ENCODE measurements around the gene RASGRF1. TPM values are rescaled to one million over a fixed set of nuclear protein-coding genes. Genes with fewer than 3 reads are reported as not detected.
A peak's percentile ranks its signal among the peaks of the same experiment; 100 is the strongest.
"Not testable (repeated sequence)": the region's sequence is repeated elsewhere in the genome, so short reads cannot be mapped to it uniquely, and the experiment has no call there.

The RASGRF1 gene
- total RNA-seq, 8 experiments from 2014 or later = 0.38 to 2.3 (median 0.60) TPM; not detected in 1

GRCh38 chr15:79117442-79118204 lies 27.0 kb upstream of the RASGRF1 start:
- no peak for ATAC-seq (replicated peaks in 6 of 8)
- Histone ChIP-seq H3K4me1 (replicated peaks in 1 of 2) (no peaks in the 10 kb centered on the region), H3K27ac (no peak overlapping the region), H3K4me3 (no peak overlapping the region)
- 0 to 90% (median 64%) methylated on average over 1 to 2 of the region's 3 CpGs; no CpG with 5 or more reads in 4 of the 10 experiments for WGBS, 10 experiments
- in situ Hi-C loops (cut with MboI; ENCODE audit: low pct_unique_long_range_greater_than_20kb in 2 of 9, low sequenced_read_pairs in 9 of 9, unreplicated experiment in 9 of 9) = no loop called here

GRCh38 chr15:79116771-79117170 lies 26.2 kb upstream of the RASGRF1 start:
- ATAC-seq (replicated peaks in 6 of 8) = no peak
- no peak overlapping the region for H3K4me3 ChIP-seq
- in situ Hi-C loops (cut with MboI; ENCODE audit: low pct_unique_long_range_greater_than_20kb in 2 of 9, low sequenced_read_pairs in 9 of 9, unreplicated experiment in 9 of 9) = no loop called here
- no peaks in the 10 kb centered on the region for H3K4me1 ChIP-seq (replicated peaks in 1 of 2)
- WGBS, 10 experiments = 75 to 100% (median 83%) methylated on average over 1 to 3 of the region's 4 CpGs; no CpG with 5 or more reads in 5 of the 10 experiments
- no peak overlapping the region for H3K27ac ChIP-seq

DNA sequence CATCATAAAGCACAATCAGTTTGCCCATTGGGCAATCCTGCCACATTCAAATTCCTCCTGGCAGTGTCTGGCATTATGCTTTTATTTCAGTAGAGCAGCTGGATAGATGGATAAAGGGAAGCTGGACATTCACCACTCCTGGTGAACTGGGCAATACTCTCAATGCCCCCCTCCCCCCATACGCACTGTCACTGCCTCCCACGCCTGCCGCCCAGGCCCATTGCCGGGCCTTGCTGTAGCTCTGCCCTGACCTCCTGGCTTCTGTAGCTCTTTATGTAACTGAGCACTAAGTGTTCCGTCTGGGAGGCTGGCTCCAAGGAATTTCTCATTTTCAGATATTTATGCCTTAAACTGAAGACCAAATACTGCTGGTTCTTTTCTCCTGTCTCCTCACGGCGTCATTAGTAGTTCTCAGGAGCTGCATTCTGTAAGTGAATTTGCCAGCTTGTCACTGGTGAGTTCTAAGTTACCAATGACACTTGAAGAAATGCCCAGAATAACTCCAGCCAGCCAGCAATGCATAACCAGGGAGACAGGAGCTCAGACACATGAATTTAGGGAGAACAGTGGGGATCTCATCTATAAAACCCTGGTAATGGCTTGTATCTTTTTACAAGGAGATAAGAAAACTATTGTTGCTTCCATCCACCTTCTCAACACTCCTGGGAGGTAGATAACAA lies 25.5 kb upstream of the RASGRF1 start:
- 20 to 82% (median 69%) methylated on average over 2 to 7 of the region's 7 CpGs; no CpG with 5 or more reads in 5 of the 10 experiments for WGBS, 10 experiments
- in situ Hi-C loops (cut with MboI; ENCODE audit: low pct_unique_long_range_greater_than_20kb in 2 of 9, low sequenced_read_pairs in 9 of 9, unreplicated experiment in 9 of 9) = no loop called here
- ATAC-seq (replicated peaks in 6 of 8) = peak in 2 of 8 experiments; percentile 20 to 41
- no peak overlapping the region for H3K27ac ChIP-seq
- H3K4me1 ChIP-seq (replicated peaks in 1 of 2) = no peaks in the 10 kb centered on the region
- H3K4me3 ChIP-seq = no peak overlapping the region

DNA sequence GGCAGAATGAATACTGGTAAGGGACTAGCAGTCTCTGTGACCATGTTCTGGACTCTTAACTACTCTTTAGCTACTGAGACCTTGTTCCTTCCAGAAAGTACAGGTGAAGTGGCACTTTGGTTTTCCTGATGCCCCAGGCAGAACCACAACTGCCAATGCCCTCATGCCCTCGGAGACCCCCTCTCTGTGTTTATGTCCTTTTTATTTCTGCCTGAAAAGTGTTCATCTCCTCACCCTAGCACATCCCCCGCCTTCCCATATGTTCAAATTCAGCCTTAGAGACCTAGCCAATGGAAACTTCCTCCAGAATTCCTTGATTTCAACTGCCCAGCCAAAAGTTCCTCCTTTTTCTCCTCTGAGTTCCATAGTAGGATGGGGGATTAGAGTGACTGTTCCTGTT lies 23.3 kb upstream of the RASGRF1 start:
- no peaks in the 10 kb centered on the region for H3K4me1 ChIP-seq (replicated peaks in 1 of 2)
- no peak overlapping the region for H3K27ac ChIP-seq
- in situ Hi-C loops (cut with MboI; ENCODE audit: low pct_unique_long_range_greater_than_20kb in 2 of 9, low sequenced_read_pairs in 9 of 9, unreplicated experiment in 9 of 9) = no loop called here
- WGBS, 10 experiments = 0 to 89% (median 28%) methylated on average over 1 to 2 of the region's 2 CpGs; no CpG with 5 or more reads in 1 of the 10 experiments
- no peak for ATAC-seq (replicated peaks in 6 of 8)
- H3K4me3 ChIP-seq = no peak overlapping the region

DNA sequence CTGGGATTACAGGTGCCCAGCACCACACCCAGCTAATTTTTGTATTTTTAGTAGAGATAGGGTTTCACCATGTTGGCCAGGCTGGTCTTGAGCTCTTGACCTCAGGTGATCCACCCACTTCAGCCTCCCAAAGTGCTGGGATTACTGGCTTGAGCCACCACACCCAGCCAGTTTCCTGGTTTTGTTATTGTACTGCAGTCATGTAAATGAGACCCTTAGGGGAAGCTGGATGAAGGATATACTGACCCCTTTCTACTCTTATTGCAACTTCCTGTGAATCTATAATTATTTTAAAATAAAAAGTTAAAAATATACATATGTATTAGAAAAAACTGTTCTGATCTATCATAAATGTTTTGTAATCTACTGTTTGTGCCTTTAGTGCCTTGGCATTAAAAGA lies 20.8 kb upstream of the RASGRF1 start:
- H3K27ac ChIP-seq; ATAC-seq (replicated peaks in 6 of 8); H3K4me3 ChIP-seq; in situ Hi-C loops (cut with MboI; ENCODE audit: low pct_unique_long_range_greater_than_20kb in 2 of 9, low sequenced_read_pairs in 9 of 9, unreplicated experiment in 9 of 9); H3K4me1 ChIP-seq (replicated peaks in 1 of 2): not testable (repeated sequence)

DNA sequence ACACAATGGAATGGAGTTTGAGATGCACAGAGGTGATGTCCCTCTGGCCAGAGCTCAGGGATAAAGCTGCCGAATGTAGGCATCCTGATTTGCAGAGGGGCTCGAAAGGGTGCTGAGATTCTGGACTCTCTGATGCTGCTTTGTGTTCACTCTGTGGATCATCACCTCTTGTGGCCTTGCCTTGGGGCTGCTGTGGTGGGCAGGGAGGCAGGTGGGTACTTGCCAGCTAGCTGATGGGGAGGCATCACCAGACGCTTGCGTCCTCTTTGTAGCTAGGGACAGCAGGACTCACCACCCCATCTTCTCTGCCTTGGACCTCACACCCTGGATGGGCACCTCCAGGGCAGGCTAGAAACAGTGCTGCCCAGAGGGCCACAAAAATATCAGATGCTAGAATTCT lies 14.6 kb upstream of the RASGRF1 start:
- 50 to 100% (median 87%) methylated on average over 2 to 3 of the region's 4 CpGs; no CpG with 5 or more reads in 6 of the 10 experiments for WGBS, 10 experiments
- no peaks in the 10 kb centered on the region for H3K4me1 ChIP-seq (replicated peaks in 1 of 2)
- no peak overlapping the region for H3K4me3 ChIP-seq
- in situ Hi-C loops (cut with MboI; ENCODE audit: low pct_unique_long_range_greater_than_20kb in 2 of 9, low sequenced_read_pairs in 9 of 9, unreplicated experiment in 9 of 9) = no loop called here
- no peak overlapping the region for H3K27ac ChIP-seq
- ATAC-seq (replicated peaks in 6 of 8) = no peak

DNA sequence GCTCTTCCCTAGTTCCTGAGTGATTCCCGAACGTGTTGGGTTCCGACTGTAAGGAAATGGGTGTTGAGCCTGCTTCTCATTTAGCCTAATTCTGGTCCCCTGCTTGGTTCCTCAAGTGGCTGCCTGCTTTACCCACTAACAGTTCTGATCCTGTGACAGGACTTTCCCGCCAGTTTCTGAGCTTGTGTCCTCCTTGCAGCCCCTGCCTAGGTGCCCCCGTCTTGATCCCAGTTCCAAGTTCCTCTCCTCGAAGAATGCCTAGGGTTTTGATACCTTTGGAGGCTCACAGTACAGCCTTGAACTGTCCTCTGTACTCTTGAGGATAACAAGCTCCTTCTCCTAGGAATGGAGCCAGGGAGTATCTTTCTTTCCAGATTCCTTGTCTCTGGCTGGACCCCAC lies 12.0 kb upstream of the RASGRF1 start:
- in situ Hi-C loops (cut with MboI; ENCODE audit: low pct_unique_long_range_greater_than_20kb in 2 of 9, low sequenced_read_pairs in 9 of 9, unreplicated experiment in 9 of 9) = no loop called here
- WGBS, 10 experiments = 17 to 89% (median 80%) methylated on average over 1 to 6 of the region's 6 CpGs; no CpG with 5 or more reads in 5 of the 10 experiments
- no peaks in the 10 kb centered on the region for H3K4me1 ChIP-seq (replicated peaks in 1 of 2)
- H3K27ac ChIP-seq = no peak overlapping the region
- no peak overlapping the region for H3K4me3 ChIP-seq
- no peak for ATAC-seq (replicated peaks in 6 of 8)

DNA sequence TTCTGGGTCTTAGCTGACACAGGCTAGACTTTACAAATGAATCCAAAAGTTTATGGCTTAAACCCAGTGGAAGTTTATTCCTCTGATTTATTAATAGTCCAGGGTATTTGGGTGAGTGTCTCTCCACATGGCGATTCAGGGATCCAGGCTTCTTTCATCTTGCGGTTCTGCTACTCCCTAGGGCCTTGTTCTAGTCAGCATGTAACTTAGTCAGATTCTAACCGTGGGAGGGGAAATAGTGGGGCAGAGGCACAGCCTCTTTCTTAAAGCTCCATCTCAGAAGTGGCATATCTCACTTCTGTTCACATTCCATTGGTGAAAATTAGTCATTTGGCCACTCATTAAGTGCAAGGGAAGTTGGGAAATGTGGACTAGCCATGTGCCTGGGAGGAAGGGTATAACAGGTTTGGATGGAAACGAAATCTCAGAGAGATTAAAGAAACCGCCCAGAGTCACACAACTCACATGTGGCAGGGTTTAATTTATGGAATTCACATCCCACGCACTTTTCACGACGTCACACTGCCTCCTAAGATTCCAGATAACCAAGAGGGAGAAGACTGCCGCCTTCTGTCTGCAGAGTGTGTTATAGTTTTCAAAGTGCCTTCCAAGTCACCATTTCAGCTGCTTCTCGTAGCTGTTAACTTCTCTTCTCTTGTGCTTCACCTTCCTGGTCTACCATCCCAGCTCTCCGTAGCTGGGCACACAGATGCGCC lies 11.4 kb upstream of the RASGRF1 start:
- in situ Hi-C loops (cut with MboI; ENCODE audit: low pct_unique_long_range_greater_than_20kb in 2 of 9, low sequenced_read_pairs in 9 of 9, unreplicated experiment in 9 of 9) = no loop called here
- H3K4me1 ChIP-seq (replicated peaks in 1 of 2) = no peaks in the 10 kb centered on the region
- WGBS, 10 experiments = 18 to 86% (median 55%) methylated on average over 1 to 12 of the region's 12 CpGs; no CpG with 5 or more reads in 1 of the 10 experiments
- H3K27ac ChIP-seq = no peak overlapping the region
- H3K4me3 ChIP-seq = no peak overlapping the region
- no peak for ATAC-seq (replicated peaks in 6 of 8)

DNA sequence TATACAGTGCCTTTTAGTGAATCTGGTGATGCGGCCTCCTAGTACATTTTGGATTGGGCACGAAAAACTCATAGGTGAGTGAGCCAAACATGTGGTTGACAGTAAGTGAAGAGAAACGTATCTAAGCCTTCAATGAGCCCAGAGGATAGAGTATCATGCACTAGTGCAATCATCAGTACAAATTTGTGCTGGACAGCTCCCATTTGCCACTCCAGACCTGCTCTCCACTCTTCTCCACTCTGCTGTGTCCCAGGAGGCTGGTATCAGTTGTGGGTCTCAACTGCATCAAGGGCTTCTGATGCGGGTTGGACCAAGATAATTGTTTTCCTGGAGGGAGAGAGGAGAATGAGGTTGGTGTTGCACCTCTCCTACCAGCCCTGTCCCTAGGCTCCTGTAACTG lies 9.1 kb upstream of the RASGRF1 start:
- ATAC-seq (replicated peaks in 6 of 8) = peak in 2 of 8 experiments; percentile 32 to 43
- 20 to 79% (median 63%) methylated on average over 1 to 4 of the region's 4 CpGs; no CpG with 5 or more reads in 2 of the 10 experiments for WGBS, 10 experiments
- no peak overlapping the region for H3K4me3 ChIP-seq
- H3K27ac ChIP-seq = no peak overlapping the region
- in situ Hi-C loops (cut with MboI; ENCODE audit: low pct_unique_long_range_greater_than_20kb in 2 of 9, low sequenced_read_pairs in 9 of 9, unreplicated experiment in 9 of 9) = no loop called here
- H3K4me1 ChIP-seq (replicated peaks in 1 of 2) = no peaks in the 10 kb centered on the region

- 0 to 43% (median 0%) methylated on average over 1 to 4 of the region's 6 CpGs; no CpG with 5 or more reads in 5 of the 10 experiments for WGBS, 10 experiments
- Histone ChIP-seq H3K4me3 (no peak overlapping the region), H3K27ac (no peak overlapping the region), H3K4me1 (replicated peaks in 1 of 2) (peaks cover 0 to 3% of the 10 kb centered on the region in 2 donors)
- in situ Hi-C loops (cut with MboI; ENCODE audit: low pct_unique_long_range_greater_than_20kb in 2 of 9, low sequenced_read_pairs in 9 of 9, unreplicated experiment in 9 of 9) = no loop called here
- ATAC-seq (replicated peaks in 6 of 8) = no peak
Measured at GRCh38 chr15:79094611-79095021, 4.0 kb upstream of the RASGRF1 start.

DNA sequence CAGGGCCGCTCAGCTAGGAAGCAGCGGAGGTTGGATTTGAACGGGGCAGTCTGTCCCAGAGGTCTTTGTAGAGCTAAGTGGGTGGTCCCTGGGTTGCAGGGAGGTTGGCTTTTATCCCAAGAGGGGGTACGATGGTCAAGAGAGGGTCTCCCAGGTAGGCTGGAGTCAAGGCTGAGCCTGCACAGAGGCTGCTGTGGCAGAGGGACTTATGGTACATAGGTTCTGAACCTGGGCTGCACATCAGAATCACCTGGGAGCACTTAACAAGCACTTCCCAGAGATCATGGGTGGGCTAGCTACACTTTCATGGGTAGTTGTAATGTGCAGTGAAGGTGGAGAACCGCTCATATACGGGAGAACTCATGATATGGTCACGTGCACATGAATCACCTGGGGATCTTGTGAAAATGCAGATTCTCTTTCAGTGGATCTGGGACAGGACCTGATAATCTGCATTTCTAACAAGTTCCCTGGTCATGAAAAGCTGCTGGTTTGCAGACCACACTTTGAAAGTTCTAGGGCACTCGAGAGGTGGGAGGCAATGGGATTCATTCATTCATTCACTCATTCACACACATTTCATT lies 2.9 kb upstream of the RASGRF1 start:
- no peak for ATAC-seq (replicated peaks in 6 of 8)
- H3K27ac ChIP-seq = no peak overlapping the region
- H3K4me1 ChIP-seq (replicated peaks in 1 of 2) = peaks cover 0 to 3% of the 10 kb centered on the region in 2 donors
- WGBS, 10 experiments = 0 to 92% (median 70%) methylated on average over 1 to 7 of the region's 8 CpGs; no CpG with 5 or more reads in 4 of the 10 experiments
- in situ Hi-C loops (cut with MboI; ENCODE audit: low pct_unique_long_range_greater_than_20kb in 2 of 9, low sequenced_read_pairs in 9 of 9, unreplicated experiment in 9 of 9) = no loop called here
- H3K4me3 ChIP-seq = no peak overlapping the region

- Histone ChIP-seq H3K27ac (no peak overlapping the region), H3K4me1 (replicated peaks in 1 of 2) (peaks cover 0 to 3% of the 10 kb centered on the region in 2 donors), H3K4me3 (no peak overlapping the region)
- in situ Hi-C loops (cut with MboI; ENCODE audit: low pct_unique_long_range_greater_than_20kb in 2 of 9, low sequenced_read_pairs in 9 of 9, unreplicated experiment in 9 of 9) = no loop called here
- 0 to 43% methylated on average over 1 of the region's 2 CpGs; no CpG with 5 or more reads in 8 of the 10 experiments for WGBS, 10 experiments
- ATAC-seq (replicated peaks in 6 of 8) = no peak
Measured at GRCh38 chr15:79092382-79092781, 1.8 kb upstream of the RASGRF1 start.

All from motor neuron (in vitro differentiated cells).